ENCODE results near the gene SCARB2. TPM values are rescaled to one million over a fixed set of nuclear protein-coding genes. Genes with fewer than 3 reads are reported as not detected.
"Not testable (repeated sequence)": the region's sequence is repeated elsewhere in the genome, so short reads cannot be mapped to it uniquely, and the experiment has no call there.

Gene SCARB2
- total RNA-seq, 1 donor from 2014 or later, result 173 TPM

DNA sequence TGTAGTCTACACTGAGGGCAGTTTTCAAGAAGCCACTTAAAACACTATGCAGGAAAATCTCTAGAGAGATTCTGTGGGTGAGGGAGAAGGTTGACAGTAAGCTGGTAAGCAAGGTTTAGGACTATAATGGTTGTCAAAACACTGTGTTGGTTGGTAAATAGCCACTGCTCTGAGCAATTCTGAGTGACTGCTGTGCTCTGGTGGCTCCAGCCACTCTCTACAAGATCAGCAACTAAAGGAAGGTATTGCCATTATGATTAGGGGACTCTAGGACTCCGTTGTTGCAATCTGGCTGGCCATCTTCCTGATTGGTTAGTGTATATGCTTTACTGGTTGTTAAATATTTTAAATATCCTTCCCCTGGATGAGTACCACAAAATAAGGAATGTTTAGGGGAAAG, 32.4 kb upstream of the SCARB2 start:
- no peaks in the 10 kb centered on the region for H3K27me3 ChIP-seq (ENCODE audit: control insufficient read depth, insufficient read depth, low read length)
- H3K36me3 ChIP-seq (ENCODE audit: control insufficient read depth, insufficient read depth, low read length), result no peaks in the 10 kb centered on the region
- FAIRE-seq (peak; percentile 73), DNase-seq (ENCODE audit: low read depth) (no peak)
- TF ChIP-seq, protein P1, sequence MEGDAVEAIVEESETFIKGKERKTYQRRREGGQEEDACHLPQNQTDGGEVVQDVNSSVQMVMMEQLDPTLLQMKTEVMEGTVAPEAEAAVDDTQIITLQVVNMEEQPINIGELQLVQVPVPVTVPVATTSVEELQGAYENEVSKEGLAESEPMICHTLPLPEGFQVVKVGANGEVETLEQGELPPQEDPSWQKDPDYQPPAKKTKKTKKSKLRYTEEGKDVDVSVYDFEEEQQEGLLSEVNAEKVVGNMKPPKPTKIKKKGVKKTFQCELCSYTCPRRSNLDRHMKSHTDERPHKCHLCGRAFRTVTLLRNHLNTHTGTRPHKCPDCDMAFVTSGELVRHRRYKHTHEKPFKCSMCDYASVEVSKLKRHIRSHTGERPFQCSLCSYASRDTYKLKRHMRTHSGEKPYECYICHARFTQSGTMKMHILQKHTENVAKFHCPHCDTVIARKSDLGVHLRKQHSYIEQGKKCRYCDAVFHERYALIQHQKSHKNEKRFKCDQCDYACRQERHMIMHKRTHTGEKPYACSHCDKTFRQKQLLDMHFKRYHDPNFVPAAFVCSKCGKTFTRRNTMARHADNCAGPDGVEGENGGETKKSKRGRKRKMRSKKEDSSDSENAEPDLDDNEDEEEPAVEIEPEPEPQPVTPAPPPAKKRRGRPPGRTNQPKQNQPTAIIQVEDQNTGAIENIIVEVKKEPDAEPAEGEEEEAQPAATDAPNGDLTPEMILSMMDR (IDR thresholded peaks at IDR 0.05; ENCODE audit: insufficient read depth, low read length, severe bottlenecking), result peak; percentile 10
- H3K4me3 ChIP-seq (ENCODE audit: low read depth, low read length), result no peak overlapping the region

GRCh38 chr4:76243877-76244276, 30.3 kb upstream of the SCARB2 start:
- H3K27me3 ChIP-seq (ENCODE audit: control insufficient read depth, insufficient read depth, low read length); H3K4me3 ChIP-seq (ENCODE audit: low read depth, low read length); FAIRE-seq; DNase-seq (ENCODE audit: low read depth); H3K36me3 ChIP-seq (ENCODE audit: control insufficient read depth, insufficient read depth, low read length): not testable (repeated sequence)

GRCh38 chr4:76240236-76240635, 26.6 kb upstream of the SCARB2 start:
- H3K36me3 ChIP-seq (ENCODE audit: control insufficient read depth, insufficient read depth, low read length), result no peaks in the 10 kb centered on the region
- FAIRE-seq (no peak), DNase-seq (ENCODE audit: low read depth) (no peak)
- H3K27me3 ChIP-seq (ENCODE audit: control insufficient read depth, insufficient read depth, low read length), result no peaks in the 10 kb centered on the region
- no peak overlapping the region for H3K4me3 ChIP-seq (ENCODE audit: low read depth, low read length)
- TF ChIP-seq, protein P1 (IDR thresholded peaks at IDR 0.05; ENCODE audit: insufficient read depth, low read length, severe bottlenecking), result no peak

- TF ChIP-seq, protein P1 (IDR thresholded peaks at IDR 0.05; ENCODE audit: insufficient read depth, low read length, severe bottlenecking), result no peak
- Histone ChIP-seq H3K27me3 (ENCODE audit: control insufficient read depth, insufficient read depth, low read length) (no peaks in the 10 kb centered on the region), H3K36me3 (ENCODE audit: control insufficient read depth, insufficient read depth, low read length) (no peaks in the 10 kb centered on the region), H3K4me3 (ENCODE audit: low read depth, low read length) (no peak overlapping the region)
- no peak for DNase-seq (ENCODE audit: low read depth)
- no peak for FAIRE-seq
These were observed 25.1 kb upstream of the SCARB2 start for GRCh38 chr4:76238701-76239100.

DNA sequence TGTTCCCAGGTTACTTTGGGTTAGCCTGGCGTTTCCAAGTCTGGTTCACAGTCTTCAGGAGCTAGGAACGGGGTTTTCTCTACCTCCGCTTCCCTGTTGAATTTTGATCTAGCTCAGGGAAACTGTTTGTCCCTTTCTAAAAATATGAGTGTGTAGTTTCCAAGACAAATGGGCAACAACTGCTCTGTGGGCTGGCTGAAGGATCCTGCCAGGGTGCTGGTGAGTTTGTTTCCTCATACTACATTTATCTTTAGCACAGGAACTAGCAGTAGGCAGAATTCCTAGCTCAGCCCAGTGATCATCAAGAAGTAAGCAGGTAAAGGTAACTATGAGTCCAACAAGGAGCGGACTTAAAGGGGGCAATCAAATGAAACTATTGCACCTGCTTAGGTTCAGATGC, 24.6 kb upstream of the SCARB2 start:
- FAIRE-seq, result no peak
- TF ChIP-seq, protein P1 (IDR thresholded peaks at IDR 0.05; ENCODE audit: insufficient read depth, low read length, severe bottlenecking), result no peak
- no peaks in the 10 kb centered on the region for H3K27me3 ChIP-seq (ENCODE audit: control insufficient read depth, insufficient read depth, low read length)

DNA sequence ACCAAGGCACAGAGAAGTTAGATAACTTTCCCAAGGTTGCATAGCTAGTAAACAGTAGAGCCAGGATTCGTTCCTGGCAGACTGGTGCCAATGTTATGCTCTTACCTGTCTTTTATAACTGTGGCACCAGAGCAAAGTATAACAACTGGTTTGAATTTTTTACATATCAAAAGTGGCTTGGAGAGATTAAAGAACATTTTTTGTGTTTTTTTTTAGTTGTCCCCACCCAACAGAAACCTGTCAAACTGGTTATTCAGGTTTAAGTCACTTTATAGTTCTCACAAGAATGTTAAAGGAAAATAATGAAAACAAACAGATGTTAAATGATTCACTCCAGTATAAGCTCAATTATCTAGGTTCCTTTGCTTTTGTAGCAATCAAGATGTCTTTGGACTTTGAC, 22.3 kb upstream of the SCARB2 start:
- DNase-seq (ENCODE audit: low read depth) (peak; percentile 84), FAIRE-seq (no peak)
- H3K36me3 ChIP-seq (ENCODE audit: control insufficient read depth, insufficient read depth, low read length), result no peaks in the 10 kb centered on the region
- H3K27me3 ChIP-seq (ENCODE audit: control insufficient read depth, insufficient read depth, low read length), result no peaks in the 10 kb centered on the region
- H3K4me3 ChIP-seq (ENCODE audit: low read depth, low read length), result no peak overlapping the region
- TF ChIP-seq, protein P1 (IDR thresholded peaks at IDR 0.05; ENCODE audit: insufficient read depth, low read length, severe bottlenecking), result no peak

More for the DNA sequence above, 24.6 kb upstream of the SCARB2 start:
- Histone ChIP-seq H3K4me3 (ENCODE audit: low read depth, low read length) (no peak overlapping the region), H3K36me3 (ENCODE audit: control insufficient read depth, insufficient read depth, low read length) (no peaks in the 10 kb centered on the region)
- DNase-seq (ENCODE audit: low read depth), result no peak
